GM23338 (cell line): ENCODE results near the gene BAZ1B.

ENCODE experiments used
- CREB1 ChIP-seq: fragments of 250-450 bp; sonication (Bioruptor Pico); IDR thresholded peaks from 2 replicates; pipeline ENCODE4 v1.5.0; 2020; ENCODE audit warnings: low read depth, mild to moderate bottlenecking, moderate library complexity
- EZH2 ChIP-seq: fragments of 200-600 bp; sonication (generic); IDR thresholded peaks from one replicate; pipeline ENCODE4 v1.8.0; 2017; ENCODE audit warnings: antibody characterized with exemption, mild to moderate bottlenecking, low read depth; ENCODE audit not compliant: unreplicated experiment
- EZH2phosphoT487 ChIP-seq: fragments of 200-600 bp; sonication (generic); IDR thresholded peaks from one replicate; pipeline ENCODE4 v1.8.1; 2018; ENCODE audit warnings: antibody characterized with exemption; ENCODE audit not compliant: unreplicated experiment
- JUNB ChIP-seq: IDR thresholded peaks from one replicate; pipeline ENCODE4 v1.6.1; 2016; ENCODE audit warnings: antibody characterized with exemption; ENCODE audit not compliant: unreplicated experiment
- NANOG ChIP-seq: IDR thresholded peaks from 2 replicates; pipeline ENCODE4 v1.6.1; 2016; ENCODE audit warnings: antibody characterized with exemption, borderline replicate concordance
- POLR2AphosphoS5 ChIP-seq: IDR thresholded peaks from 2 replicates; pipeline ENCODE4 v1.6.1; 2016; ENCODE audit warnings: antibody characterized with exemption, low read depth
- TF ChIP-seq, protein P1 (sequence below), 2 experiments: fragments of 200-600 bp in 1 of 2; sonication (generic) in 1 of 2; conservative IDR thresholded peaks; 2 replicates each; pipeline versions ENCODE4 v1.5.1 to v1.6.1; 2016 to 2017; ENCODE audit warnings: antibody characterized with exemption in 2 of 2, low read depth in 2 of 2, mild to moderate bottlenecking in 2 of 2, moderate library complexity in 1 of 2
- TF ChIP-seq, protein P2 (sequence below): IDR thresholded peaks from one replicate; pipeline ENCODE4 v1.6.1; 2018; ENCODE audit warnings: antibody characterized with exemption; ENCODE audit not compliant: unreplicated experiment

DNA sequence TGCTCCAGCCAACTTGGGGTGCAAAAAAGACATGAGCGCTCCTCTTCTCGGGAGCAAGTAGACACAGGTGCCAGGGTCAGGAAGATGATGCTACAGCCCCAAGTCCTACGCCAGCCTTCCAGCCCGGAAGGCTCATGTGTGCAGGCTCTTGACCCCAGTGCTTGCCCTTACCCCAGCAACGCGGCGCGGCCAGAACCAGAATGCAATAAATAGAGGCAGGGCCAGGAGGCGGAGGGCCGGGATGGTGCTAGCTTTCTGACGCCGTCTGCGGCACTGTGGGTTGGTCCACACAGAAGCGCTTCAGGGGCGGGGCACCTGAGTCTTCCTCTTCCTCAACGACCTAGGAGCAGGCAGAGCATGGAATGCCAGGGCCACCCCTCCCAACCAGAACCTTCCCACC lies 15.0 kb upstream of the BAZ1B start:
- TF ChIP-seq, protein P1, sequence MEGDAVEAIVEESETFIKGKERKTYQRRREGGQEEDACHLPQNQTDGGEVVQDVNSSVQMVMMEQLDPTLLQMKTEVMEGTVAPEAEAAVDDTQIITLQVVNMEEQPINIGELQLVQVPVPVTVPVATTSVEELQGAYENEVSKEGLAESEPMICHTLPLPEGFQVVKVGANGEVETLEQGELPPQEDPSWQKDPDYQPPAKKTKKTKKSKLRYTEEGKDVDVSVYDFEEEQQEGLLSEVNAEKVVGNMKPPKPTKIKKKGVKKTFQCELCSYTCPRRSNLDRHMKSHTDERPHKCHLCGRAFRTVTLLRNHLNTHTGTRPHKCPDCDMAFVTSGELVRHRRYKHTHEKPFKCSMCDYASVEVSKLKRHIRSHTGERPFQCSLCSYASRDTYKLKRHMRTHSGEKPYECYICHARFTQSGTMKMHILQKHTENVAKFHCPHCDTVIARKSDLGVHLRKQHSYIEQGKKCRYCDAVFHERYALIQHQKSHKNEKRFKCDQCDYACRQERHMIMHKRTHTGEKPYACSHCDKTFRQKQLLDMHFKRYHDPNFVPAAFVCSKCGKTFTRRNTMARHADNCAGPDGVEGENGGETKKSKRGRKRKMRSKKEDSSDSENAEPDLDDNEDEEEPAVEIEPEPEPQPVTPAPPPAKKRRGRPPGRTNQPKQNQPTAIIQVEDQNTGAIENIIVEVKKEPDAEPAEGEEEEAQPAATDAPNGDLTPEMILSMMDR (conservative IDR thresholded peaks at IDR 0.05; ENCODE audit: low read depth in 2 of 2), result no peak
- TF ChIP-seq POLR2AphosphoS5 (no peak), NANOG (no peak), EZH2 (no peak), EZH2phosphoT487 (no peak), JUNB (no peak), CREB1 (CRISPR knock-in tag) (no peak)
- TF ChIP-seq, protein P2, sequence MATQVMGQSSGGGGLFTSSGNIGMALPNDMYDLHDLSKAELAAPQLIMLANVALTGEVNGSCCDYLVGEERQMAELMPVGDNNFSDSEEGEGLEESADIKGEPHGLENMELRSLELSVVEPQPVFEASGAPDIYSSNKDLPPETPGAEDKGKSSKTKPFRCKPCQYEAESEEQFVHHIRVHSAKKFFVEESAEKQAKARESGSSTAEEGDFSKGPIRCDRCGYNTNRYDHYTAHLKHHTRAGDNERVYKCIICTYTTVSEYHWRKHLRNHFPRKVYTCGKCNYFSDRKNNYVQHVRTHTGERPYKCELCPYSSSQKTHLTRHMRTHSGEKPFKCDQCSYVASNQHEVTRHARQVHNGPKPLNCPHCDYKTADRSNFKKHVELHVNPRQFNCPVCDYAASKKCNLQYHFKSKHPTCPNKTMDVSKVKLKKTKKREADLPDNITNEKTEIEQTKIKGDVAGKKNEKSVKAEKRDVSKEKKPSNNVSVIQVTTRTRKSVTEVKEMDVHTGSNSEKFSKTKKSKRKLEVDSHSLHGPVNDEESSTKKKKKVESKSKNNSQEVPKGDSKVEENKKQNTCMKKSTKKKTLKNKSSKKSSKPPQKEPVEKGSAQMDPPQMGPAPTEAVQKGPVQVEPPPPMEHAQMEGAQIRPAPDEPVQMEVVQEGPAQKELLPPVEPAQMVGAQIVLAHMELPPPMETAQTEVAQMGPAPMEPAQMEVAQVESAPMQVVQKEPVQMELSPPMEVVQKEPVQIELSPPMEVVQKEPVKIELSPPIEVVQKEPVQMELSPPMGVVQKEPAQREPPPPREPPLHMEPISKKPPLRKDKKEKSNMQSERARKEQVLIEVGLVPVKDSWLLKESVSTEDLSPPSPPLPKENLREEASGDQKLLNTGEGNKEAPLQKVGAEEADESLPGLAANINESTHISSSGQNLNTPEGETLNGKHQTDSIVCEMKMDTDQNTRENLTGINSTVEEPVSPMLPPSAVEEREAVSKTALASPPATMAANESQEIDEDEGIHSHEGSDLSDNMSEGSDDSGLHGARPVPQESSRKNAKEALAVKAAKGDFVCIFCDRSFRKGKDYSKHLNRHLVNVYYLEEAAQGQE, result no peak
